OCI-LY3 (cell line): ENCODE data around the gene BNC2.

Experiments used
- H2AFZ ChIP-seq: fragments of 200-600, 300-600 bp; shearing (Covaris generic); 2 replicates; pipeline ENCODE4 v1.6.0; 2014; ENCODE audit warnings: antibody characterized with exemption, low read depth, low read length
- H3K27ac ChIP-seq: fragments of 200-600, 300-600 bp; sonication (generic); 2 replicates; pipeline ENCODE4 v1.5.1; 2014; ENCODE audit warnings: mild to moderate bottlenecking, low read length, moderate library complexity, mixed read lengths
- H3K27me3 ChIP-seq: fragments of 200-600, 300-600 bp; sonication (generic); 2 replicates; pipeline ENCODE4 v1.6.1; 2014; ENCODE audit warnings: low read depth, low read length, mixed read lengths
- H3K36me3 ChIP-seq: fragments of 200-600, 300-600 bp; sonication (generic); replicated peaks from 2 replicates; pipeline ENCODE3; 2014; ENCODE audit warnings: low read depth, low read length, mixed read lengths
- H3K4me1 ChIP-seq: fragments of 300-600, 200-600 bp; sonication (generic); 2 replicates; pipeline ENCODE4 v1.6.1; 2014; ENCODE audit warnings: low read length, mixed read lengths
- H3K4me2 ChIP-seq: fragments of 200-600, 300-600 bp; sonication (generic); 2 replicates; pipeline ENCODE4 v1.6.1; 2014; ENCODE audit warnings: low read length, mixed read lengths
- H3K4me3 ChIP-seq: fragments of 300-600, 200-600 bp; sonication (generic); 2 replicates; pipeline ENCODE4 v1.5.1; 2014; ENCODE audit warnings: antibody characterized with exemption, mild to moderate bottlenecking, low read length, moderate library complexity
- H3K79me2 ChIP-seq: fragments of 300-600, 200-600 bp; shearing (Covaris generic); 2 replicates; pipeline ENCODE4 v1.6.1; 2014; ENCODE audit warnings: mild to moderate bottlenecking, low read length, mixed read lengths
- H3K9ac ChIP-seq: fragments of 300-600, 200-600 bp; shearing (Covaris generic); 2 replicates; pipeline ENCODE4 v1.6.0; 2014; ENCODE audit warnings: mild to moderate bottlenecking, low read length, moderate library complexity
- H3K9me3 ChIP-seq: fragments of 200-600, 300-600 bp; shearing (Covaris generic); 2 replicates; pipeline ENCODE4 v1.6.1; 2014; ENCODE audit warnings: low read length, mixed read lengths; ENCODE audit not compliant: insufficient read depth
- H4K20me1 ChIP-seq: fragments of 200-600, 300-600 bp; sonication (generic); 2 replicates; pipeline ENCODE4 v1.6.1; 2016; ENCODE audit warnings: low read length, mixed read lengths; ENCODE audit not compliant: insufficient read depth
- CTCF ChIP-seq: fragments of 200-600, 300-600 bp; sonication (generic); IDR thresholded peaks from 2 replicates; pipeline ENCODE4 v1.5.1; 2014; ENCODE audit warnings: antibody characterized with exemption, low read length, low read depth
- EZH2phosphoT487 ChIP-seq: fragments of 200-600 bp; shearing (Covaris generic); IDR thresholded peaks from 2 replicates; pipeline ENCODE4 v1.6.1; 2018; ENCODE audit warnings: antibody characterized with exemption, mixed run types, low read depth

The BNC2 gene

GRCh38 chr9:16509997-16510396 lies 360.5 kb downstream of the BNC2 start:
- no peak overlapping the region for H2AFZ ChIP-seq
- no peaks in the 10 kb centered on the region for H3K79me2 ChIP-seq
- H3K4me3 ChIP-seq: no peak overlapping the region
- no peaks in the 10 kb centered on the region for H3K4me1 ChIP-seq
- H3K36me3 ChIP-seq: no peaks in the 10 kb centered on the region
- H3K27me3 ChIP-seq: no peaks in the 10 kb centered on the region
- H4K20me1 ChIP-seq: no peaks in the 10 kb centered on the region
- H3K27ac ChIP-seq: no peak overlapping the region
- no peak overlapping the region for H3K9ac ChIP-seq
- H3K9me3 ChIP-seq: no peaks in the 10 kb centered on the region
- no peak for TF ChIP-seq CTCF
- TF ChIP-seq EZH2phosphoT487: no peak
- H3K4me2 ChIP-seq: no peak overlapping the region

GRCh38 chr9:16505199-16505598 lies 365.3 kb downstream of the BNC2 start:
- H3K79me2 ChIP-seq: no peaks in the 10 kb centered on the region
- no peak overlapping the region for H3K9ac ChIP-seq
- H3K27me3 ChIP-seq: no peaks in the 10 kb centered on the region
- H3K4me2 ChIP-seq: no peak overlapping the region
- H3K27ac ChIP-seq: no peak overlapping the region
- no peak overlapping the region for H3K4me3 ChIP-seq
- no peaks in the 10 kb centered on the region for H3K9me3 ChIP-seq
- no peaks in the 10 kb centered on the region for H3K4me1 ChIP-seq
- no peak overlapping the region for H2AFZ ChIP-seq
- no peaks in the 10 kb centered on the region for H4K20me1 ChIP-seq
- TF ChIP-seq EZH2phosphoT487 (no peak), CTCF (no peak)
- H3K36me3 ChIP-seq: no peaks in the 10 kb centered on the region

- Histone ChIP-seq H4K20me1 (no peaks in the 10 kb centered on the region), H3K79me2 (no peaks in the 10 kb centered on the region), H3K27ac (no peak overlapping the region), H3K4me3 (no peak overlapping the region), H3K4me1 (no peaks in the 10 kb centered on the region), H3K27me3 (no peaks in the 10 kb centered on the region), H2AFZ (no peak overlapping the region), H3K36me3 (no peaks in the 10 kb centered on the region), H3K4me2 (no peak overlapping the region), H3K9me3 (no peaks in the 10 kb centered on the region), H3K9ac (no peak overlapping the region)
- no peak for TF ChIP-seq EZH2phosphoT487
- no peak for TF ChIP-seq CTCF
These were observed 368.7 kb downstream of the BNC2 start for GRCh38 chr9:16501726-16502125.

- H4K20me1 ChIP-seq: no peaks in the 10 kb centered on the region
- no peaks in the 10 kb centered on the region for H3K36me3 ChIP-seq
- H3K27ac ChIP-seq: no peak overlapping the region
- no peaks in the 10 kb centered on the region for H3K79me2 ChIP-seq
- no peaks in the 10 kb centered on the region for H3K4me1 ChIP-seq
- TF ChIP-seq EZH2phosphoT487 (no peak), CTCF (no peak)
- H3K4me3 ChIP-seq: no peak overlapping the region
- no peak overlapping the region for H2AFZ ChIP-seq
- no peaks in the 10 kb centered on the region for H3K9me3 ChIP-seq
- H3K27me3 ChIP-seq: no peaks in the 10 kb centered on the region
- H3K4me2 ChIP-seq: no peak overlapping the region
- no peak overlapping the region for H3K9ac ChIP-seq
These were observed 369.3 kb downstream of the BNC2 start for GRCh38 chr9:16501141-16501540.
